BE2C (cell line): ENCODE data around the gene PPARG.

Source experiments
- DNase-seq: peaks from one replicate; pipeline ENCODE4 v3.0.0-alpha.2; 2020
- H3K27me3 ChIP-seq: fragments of 250-450 bp; sonication (Bioruptor Pico); 2 replicates; pipeline ENCODE4 v1.5.1; 2020; ENCODE audit warnings: mild to moderate bottlenecking
- H3K36me3 ChIP-seq: fragments of 250-450 bp; sonication (Bioruptor Pico); 2 replicates; pipeline ENCODE4 v1.5.1; 2020; ENCODE audit warnings: mild to moderate bottlenecking
- H3K4me1 ChIP-seq: fragments of 250-450 bp; sonication (Bioruptor Pico); 2 replicates; pipeline ENCODE4 v1.5.1; 2020
- H3K4me3 ChIP-seq: 2 replicates; pipeline ENCODE4 v1.5.1; 2011; ENCODE audit warnings: low read depth, low read length
- H3K9me3 ChIP-seq: fragments of 250-450 bp; sonication (Bioruptor Pico); 2 replicates; pipeline ENCODE4 v1.5.1; 2020
- CTCF ChIP-seq: IDR thresholded peaks from 2 replicates; pipeline ENCODE4 v1.5.1; 2012; ENCODE audit warnings: mild to moderate bottlenecking, low read depth, low read length

The PPARG gene

GRCh38 chr3:12339701-12340480 is 51.0 kb downstream of the PPARG start:
- no peaks in the 10 kb centered on the region for H3K4me1 ChIP-seq
- TF ChIP-seq CTCF, result no peak
- H3K27me3 ChIP-seq, result no peaks in the 10 kb centered on the region
- no peaks in the 10 kb centered on the region for H3K36me3 ChIP-seq
- DNase-seq, result no peak
- H3K4me3 ChIP-seq, result no peak overlapping the region
- H3K9me3 ChIP-seq, result no peaks in the 10 kb centered on the region

- Histone ChIP-seq H3K4me3 (no peak overlapping the region), H3K4me1 (no peaks in the 10 kb centered on the region), H3K36me3 (no peaks in the 10 kb centered on the region), H3K9me3 (no peaks in the 10 kb centered on the region), H3K27me3 (no peaks in the 10 kb centered on the region)
- DNase-seq, result no peak
- TF ChIP-seq CTCF, result no peak
Observed at GRCh38 chr3:12340506-12340905, 51.6 kb downstream of the PPARG start.

DNA sequence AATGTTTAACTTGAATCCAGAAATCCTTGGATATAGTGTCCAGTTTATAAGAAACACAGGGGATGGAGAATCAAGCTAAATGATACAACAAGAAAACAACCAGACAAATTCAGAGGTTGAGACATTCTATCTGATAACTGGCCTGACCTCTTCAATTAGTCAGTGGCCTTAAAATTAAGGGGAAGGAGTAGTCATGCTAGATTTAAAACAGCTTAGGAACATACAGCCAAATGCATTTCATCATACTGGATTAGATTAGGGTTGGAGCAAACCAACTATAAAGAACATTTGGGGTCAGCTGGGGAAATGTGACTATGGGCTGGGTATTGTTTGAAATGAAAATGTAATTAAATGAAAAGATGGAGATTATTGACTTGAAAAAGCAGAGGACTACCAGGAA is 53.3 kb downstream of the PPARG start:
- Histone ChIP-seq H3K27me3 (no peaks in the 10 kb centered on the region), H3K4me3 (no peak overlapping the region), H3K4me1 (no peaks in the 10 kb centered on the region), H3K36me3 (no peaks in the 10 kb centered on the region), H3K9me3 (no peaks in the 10 kb centered on the region)
- DNase-seq, result no peak
- TF ChIP-seq CTCF, result no peak

DNA sequence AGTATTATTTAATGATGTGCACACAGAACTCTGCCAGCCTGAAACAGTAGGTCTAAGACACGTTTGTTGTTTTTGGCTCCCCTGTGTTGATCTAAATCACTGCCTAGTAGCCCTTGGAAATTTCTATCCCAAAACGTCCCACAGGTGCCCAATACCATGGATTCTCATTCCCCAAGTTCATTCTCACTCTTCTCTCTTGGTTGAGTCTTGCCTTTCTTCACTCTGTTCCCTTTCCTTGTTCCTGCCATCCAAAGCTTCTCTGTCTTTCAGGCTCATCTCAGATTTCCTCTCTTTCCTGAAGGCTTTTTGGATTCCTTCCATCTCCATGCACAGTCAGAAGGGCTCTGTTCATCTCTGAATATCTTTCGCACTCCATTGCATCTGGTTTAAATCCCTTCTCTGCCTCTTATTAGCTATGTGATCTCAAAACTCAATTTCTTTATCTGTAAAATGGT is 54.2 kb downstream of the PPARG start:
- no peaks in the 10 kb centered on the region for H3K36me3 ChIP-seq
- no peaks in the 10 kb centered on the region for H3K9me3 ChIP-seq
- no peak overlapping the region for H3K4me3 ChIP-seq
- H3K27me3 ChIP-seq, result no peaks in the 10 kb centered on the region
- H3K4me1 ChIP-seq, result no peaks in the 10 kb centered on the region
- DNase-seq, result no peak
- TF ChIP-seq CTCF, result no peak

- Histone ChIP-seq H3K27me3 (no peaks in the 10 kb centered on the region), H3K4me3 (no peak overlapping the region), H3K9me3 (no peaks in the 10 kb centered on the region), H3K4me1 (no peaks in the 10 kb centered on the region), H3K36me3 (no peaks in the 10 kb centered on the region)
- DNase-seq, result no peak
- TF ChIP-seq CTCF, result no peak
Observed at GRCh38 chr3:12345141-12345561, 56.3 kb downstream of the PPARG start.
